ENCODE measurements around the gene C4orf51. TPM values are rescaled to one million over a fixed set of nuclear protein-coding genes. Genes with fewer than 3 reads are reported as not detected.
A peak's percentile ranks its signal among the peaks of the same experiment; 100 is the strongest.

The C4orf51 gene
- total and polyA plus RNA-seq, 2 donors (not counting 1 experiment from before 2014, with no cell fraction given), result not detected

- no peak overlapping the region for H3K9ac ChIP-seq (ENCODE audit: insufficient read depth, low read length)
- H3K9me3 ChIP-seq (ENCODE audit: control insufficient read depth, insufficient read depth, low read depth, low read length), result no peaks in the 10 kb centered on the region
- H2AFZ ChIP-seq (ENCODE audit: low read length), result no peak overlapping the region
- H3K4me2 ChIP-seq (ENCODE audit: extremely low read depth, insufficient read depth, low read length), result no peak overlapping the region
- no peaks in the 10 kb centered on the region for H3K79me2 ChIP-seq (ENCODE audit: control insufficient read depth, insufficient read depth, low read length)
- H4K20me1 ChIP-seq (ENCODE audit: control insufficient read depth, extremely low read depth, insufficient read depth, low read length), result no peaks in the 10 kb centered on the region
- H3K4me1 ChIP-seq (ENCODE audit: control insufficient read depth, extremely low read depth, insufficient read depth, low read length), result no peaks in the 10 kb centered on the region
- H3K4me3 ChIP-seq (replicated peaks in 1 of 4; ENCODE audit: control extremely low read depth in 1 of 4, insufficient read depth in 1 of 4, low read depth in 3 of 4, low read length in 4 of 4), result no peak overlapping the region
- H3K27me3 ChIP-seq (ENCODE audit: control insufficient read depth, insufficient read depth, low read length), result no peaks in the 10 kb centered on the region
- peaks cover 1% of the 10 kb centered on the region for H3K36me3 ChIP-seq (ENCODE audit: control insufficient read depth, insufficient read depth, low read length)
- TF ChIP-seq CTCF (conservative IDR thresholded peaks at IDR 0.05 in 1 of 2, IDR thresholded peaks at IDR 0.05 in 1 of 2; ENCODE audit: low read depth in 1 of 2, low read length in 2 of 2) (no peak), EZH2 (IDR thresholded peaks at IDR 0.05; ENCODE audit: low read length, missing control alignments) (no peak)
- H3K27ac ChIP-seq (ENCODE audit: insufficient read depth, low read length), result no peak overlapping the region
- DNase-seq (ENCODE audit: low read depth in 2 of 2), result peak in 1 of 2 donors; percentile 71
Measured at GRCh38 chr4:145773581-145774234, 93.8 kb downstream of the C4orf51 start.

GRCh38 chr4:145774473-145774872, 94.5 kb downstream of the C4orf51 start:
- Histone ChIP-seq H3K36me3 (ENCODE audit: control insufficient read depth, insufficient read depth, low read length) (peaks cover 1% of the 10 kb centered on the region), H3K4me2 (ENCODE audit: extremely low read depth, insufficient read depth, low read length) (no peak overlapping the region), H3K9me3 (ENCODE audit: control insufficient read depth, insufficient read depth, low read depth, low read length) (no peaks in the 10 kb centered on the region), H2AFZ (ENCODE audit: low read length) (no peak overlapping the region), H3K4me3 (replicated peaks in 1 of 4; ENCODE audit: control extremely low read depth in 1 of 4, insufficient read depth in 1 of 4, low read depth in 3 of 4, low read length in 4 of 4) (no peak overlapping the region), H3K27me3 (ENCODE audit: control insufficient read depth, insufficient read depth, low read length) (no peaks in the 10 kb centered on the region), H3K79me2 (ENCODE audit: control insufficient read depth, insufficient read depth, low read length) (no peaks in the 10 kb centered on the region), H3K27ac (ENCODE audit: insufficient read depth, low read length) (no peak overlapping the region), H3K4me1 (ENCODE audit: control insufficient read depth, extremely low read depth, insufficient read depth, low read length) (no peaks in the 10 kb centered on the region), H4K20me1 (ENCODE audit: control insufficient read depth, extremely low read depth, insufficient read depth, low read length) (no peaks in the 10 kb centered on the region), H3K9ac (ENCODE audit: insufficient read depth, low read length) (no peak overlapping the region)
- TF ChIP-seq EZH2 (IDR thresholded peaks at IDR 0.05; ENCODE audit: low read length, missing control alignments) (no peak), CTCF (conservative IDR thresholded peaks at IDR 0.05 in 1 of 2, IDR thresholded peaks at IDR 0.05 in 1 of 2; ENCODE audit: low read depth in 1 of 2, low read length in 2 of 2) (no peak)
- DNase-seq (ENCODE audit: low read depth in 2 of 2), result no peak

GRCh38 chr4:145775406-145775805, 95.5 kb downstream of the C4orf51 start:
- no peaks in the 10 kb centered on the region for H3K9me3 ChIP-seq (ENCODE audit: control insufficient read depth, insufficient read depth, low read depth, low read length)
- H3K9ac ChIP-seq (ENCODE audit: insufficient read depth, low read length), result no peak overlapping the region
- no peak overlapping the region for H3K27ac ChIP-seq (ENCODE audit: insufficient read depth, low read length)
- H2AFZ ChIP-seq (ENCODE audit: low read length), result no peak overlapping the region
- no peaks in the 10 kb centered on the region for H3K79me2 ChIP-seq (ENCODE audit: control insufficient read depth, insufficient read depth, low read length)
- no peak overlapping the region for H3K4me2 ChIP-seq (ENCODE audit: extremely low read depth, insufficient read depth, low read length)
- TF ChIP-seq CTCF (conservative IDR thresholded peaks at IDR 0.05 in 1 of 2, IDR thresholded peaks at IDR 0.05 in 1 of 2; ENCODE audit: low read depth in 1 of 2, low read length in 2 of 2), result no peak
- TF ChIP-seq EZH2 (IDR thresholded peaks at IDR 0.05; ENCODE audit: low read length, missing control alignments), result no peak
- H4K20me1 ChIP-seq (ENCODE audit: control insufficient read depth, extremely low read depth, insufficient read depth, low read length), result no peaks in the 10 kb centered on the region
- no peaks in the 10 kb centered on the region for H3K27me3 ChIP-seq (ENCODE audit: control insufficient read depth, insufficient read depth, low read length)
- H3K36me3 ChIP-seq (ENCODE audit: control insufficient read depth, insufficient read depth, low read length), result peaks cover 1% of the 10 kb centered on the region
- no peak overlapping the region for H3K4me3 ChIP-seq (replicated peaks in 1 of 4; ENCODE audit: control extremely low read depth in 1 of 4, insufficient read depth in 1 of 4, low read depth in 3 of 4, low read length in 4 of 4)
- H3K4me1 ChIP-seq (ENCODE audit: control insufficient read depth, extremely low read depth, insufficient read depth, low read length), result no peaks in the 10 kb centered on the region
- DNase-seq (ENCODE audit: low read depth in 2 of 2), result no peak

Measured in fibroblast of lung (primary cell).